ENCODE data around the gene DNAH1.

DNA sequence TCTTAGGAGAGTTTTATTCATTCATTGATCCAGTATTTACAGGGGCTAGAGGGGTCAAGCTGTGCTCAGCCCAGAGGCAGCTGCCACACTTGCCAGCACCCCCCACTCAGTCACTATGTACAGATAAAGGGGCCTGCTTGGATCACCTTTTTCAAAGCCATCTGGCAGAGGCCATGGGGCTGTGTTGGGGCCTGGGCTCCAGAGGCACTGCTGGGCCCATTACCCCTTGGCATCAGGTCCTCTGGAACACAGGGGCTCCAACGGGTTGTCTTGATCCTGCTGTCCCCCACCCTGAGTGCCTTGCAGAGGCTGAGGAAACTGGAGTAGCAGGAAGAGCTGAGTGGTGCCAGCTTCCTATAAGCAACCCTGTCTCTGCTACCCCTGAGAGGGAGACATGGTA is 84.9 kb downstream of the DNAH1 start:
- TF ChIP-seq, protein P1, sequence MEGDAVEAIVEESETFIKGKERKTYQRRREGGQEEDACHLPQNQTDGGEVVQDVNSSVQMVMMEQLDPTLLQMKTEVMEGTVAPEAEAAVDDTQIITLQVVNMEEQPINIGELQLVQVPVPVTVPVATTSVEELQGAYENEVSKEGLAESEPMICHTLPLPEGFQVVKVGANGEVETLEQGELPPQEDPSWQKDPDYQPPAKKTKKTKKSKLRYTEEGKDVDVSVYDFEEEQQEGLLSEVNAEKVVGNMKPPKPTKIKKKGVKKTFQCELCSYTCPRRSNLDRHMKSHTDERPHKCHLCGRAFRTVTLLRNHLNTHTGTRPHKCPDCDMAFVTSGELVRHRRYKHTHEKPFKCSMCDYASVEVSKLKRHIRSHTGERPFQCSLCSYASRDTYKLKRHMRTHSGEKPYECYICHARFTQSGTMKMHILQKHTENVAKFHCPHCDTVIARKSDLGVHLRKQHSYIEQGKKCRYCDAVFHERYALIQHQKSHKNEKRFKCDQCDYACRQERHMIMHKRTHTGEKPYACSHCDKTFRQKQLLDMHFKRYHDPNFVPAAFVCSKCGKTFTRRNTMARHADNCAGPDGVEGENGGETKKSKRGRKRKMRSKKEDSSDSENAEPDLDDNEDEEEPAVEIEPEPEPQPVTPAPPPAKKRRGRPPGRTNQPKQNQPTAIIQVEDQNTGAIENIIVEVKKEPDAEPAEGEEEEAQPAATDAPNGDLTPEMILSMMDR (IDR thresholded peaks at IDR 0.05): no peak
- TF ChIP-seq, protein P2, sequence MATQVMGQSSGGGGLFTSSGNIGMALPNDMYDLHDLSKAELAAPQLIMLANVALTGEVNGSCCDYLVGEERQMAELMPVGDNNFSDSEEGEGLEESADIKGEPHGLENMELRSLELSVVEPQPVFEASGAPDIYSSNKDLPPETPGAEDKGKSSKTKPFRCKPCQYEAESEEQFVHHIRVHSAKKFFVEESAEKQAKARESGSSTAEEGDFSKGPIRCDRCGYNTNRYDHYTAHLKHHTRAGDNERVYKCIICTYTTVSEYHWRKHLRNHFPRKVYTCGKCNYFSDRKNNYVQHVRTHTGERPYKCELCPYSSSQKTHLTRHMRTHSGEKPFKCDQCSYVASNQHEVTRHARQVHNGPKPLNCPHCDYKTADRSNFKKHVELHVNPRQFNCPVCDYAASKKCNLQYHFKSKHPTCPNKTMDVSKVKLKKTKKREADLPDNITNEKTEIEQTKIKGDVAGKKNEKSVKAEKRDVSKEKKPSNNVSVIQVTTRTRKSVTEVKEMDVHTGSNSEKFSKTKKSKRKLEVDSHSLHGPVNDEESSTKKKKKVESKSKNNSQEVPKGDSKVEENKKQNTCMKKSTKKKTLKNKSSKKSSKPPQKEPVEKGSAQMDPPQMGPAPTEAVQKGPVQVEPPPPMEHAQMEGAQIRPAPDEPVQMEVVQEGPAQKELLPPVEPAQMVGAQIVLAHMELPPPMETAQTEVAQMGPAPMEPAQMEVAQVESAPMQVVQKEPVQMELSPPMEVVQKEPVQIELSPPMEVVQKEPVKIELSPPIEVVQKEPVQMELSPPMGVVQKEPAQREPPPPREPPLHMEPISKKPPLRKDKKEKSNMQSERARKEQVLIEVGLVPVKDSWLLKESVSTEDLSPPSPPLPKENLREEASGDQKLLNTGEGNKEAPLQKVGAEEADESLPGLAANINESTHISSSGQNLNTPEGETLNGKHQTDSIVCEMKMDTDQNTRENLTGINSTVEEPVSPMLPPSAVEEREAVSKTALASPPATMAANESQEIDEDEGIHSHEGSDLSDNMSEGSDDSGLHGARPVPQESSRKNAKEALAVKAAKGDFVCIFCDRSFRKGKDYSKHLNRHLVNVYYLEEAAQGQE (IDR thresholded peaks at IDR 0.05; ENCODE audit: insufficient read depth in 1 of 2, low read depth in 2 of 2, low read length in 1 of 2): no peak
- no peak for TF ChIP-seq TCF7L2 (IDR thresholded peaks at IDR 0.05; ENCODE audit: low read depth, low read length)

Measured in Panc1 (cell line).